ENCODE data around the gene BCL2L13. TPM values are rescaled to one million over a fixed set of nuclear protein-coding genes. Genes with fewer than 3 reads are reported as not detected.
A peak's percentile ranks its signal among the peaks of the same experiment; 100 is the strongest.

The BCL2L13 gene
- total RNA-seq, 1 donor from 2014 or later: 42.6 TPM

- H3K4me3 Mint-ChIP-seq (ENCODE audit: unreplicated experiment): no peak overlapping the region
- no peaks in the 10 kb centered on the region for H3K36me3 Mint-ChIP-seq (ENCODE audit: unreplicated experiment)
- no peaks in the 10 kb centered on the region for H3K9me3 Mint-ChIP-seq (ENCODE audit: unreplicated experiment)
Measured at GRCh38 chr22:17703811-17704210, 65.3 kb downstream of the BCL2L13 start.

DNA sequence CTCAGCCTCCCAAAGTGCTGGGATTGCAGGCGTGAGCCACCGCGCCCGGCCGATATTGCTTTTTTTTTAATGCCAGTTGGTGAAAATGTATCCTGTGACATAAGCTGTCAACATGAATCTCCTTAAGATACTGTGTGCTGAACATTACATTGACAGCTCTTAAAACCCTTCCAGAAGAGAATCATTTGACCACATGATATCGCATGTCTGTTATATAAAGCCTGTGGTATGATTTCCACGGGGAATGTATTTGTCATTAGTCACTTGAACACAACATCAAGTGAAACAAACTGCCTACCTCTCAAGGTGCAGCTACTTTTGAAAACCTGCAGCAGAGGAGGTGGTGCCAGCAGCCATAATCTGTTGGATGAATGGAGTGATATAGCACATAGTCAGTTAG is 67.0 kb downstream of the BCL2L13 start:
- TF ChIP-seq, protein P1, sequence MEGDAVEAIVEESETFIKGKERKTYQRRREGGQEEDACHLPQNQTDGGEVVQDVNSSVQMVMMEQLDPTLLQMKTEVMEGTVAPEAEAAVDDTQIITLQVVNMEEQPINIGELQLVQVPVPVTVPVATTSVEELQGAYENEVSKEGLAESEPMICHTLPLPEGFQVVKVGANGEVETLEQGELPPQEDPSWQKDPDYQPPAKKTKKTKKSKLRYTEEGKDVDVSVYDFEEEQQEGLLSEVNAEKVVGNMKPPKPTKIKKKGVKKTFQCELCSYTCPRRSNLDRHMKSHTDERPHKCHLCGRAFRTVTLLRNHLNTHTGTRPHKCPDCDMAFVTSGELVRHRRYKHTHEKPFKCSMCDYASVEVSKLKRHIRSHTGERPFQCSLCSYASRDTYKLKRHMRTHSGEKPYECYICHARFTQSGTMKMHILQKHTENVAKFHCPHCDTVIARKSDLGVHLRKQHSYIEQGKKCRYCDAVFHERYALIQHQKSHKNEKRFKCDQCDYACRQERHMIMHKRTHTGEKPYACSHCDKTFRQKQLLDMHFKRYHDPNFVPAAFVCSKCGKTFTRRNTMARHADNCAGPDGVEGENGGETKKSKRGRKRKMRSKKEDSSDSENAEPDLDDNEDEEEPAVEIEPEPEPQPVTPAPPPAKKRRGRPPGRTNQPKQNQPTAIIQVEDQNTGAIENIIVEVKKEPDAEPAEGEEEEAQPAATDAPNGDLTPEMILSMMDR (IDR thresholded peaks at IDR 0.05; ENCODE audit: partially characterized antibody, unreplicated experiment): no peak
- H3K27me3 Mint-ChIP-seq (ENCODE audit: unreplicated experiment): no peaks in the 10 kb centered on the region
- no peak for DNase-seq
- H3K4me1 Mint-ChIP-seq (ENCODE audit: low read depth, unreplicated experiment): peaks cover 5% of the 10 kb centered on the region
- no peaks in the 10 kb centered on the region for H3K36me3 Mint-ChIP-seq (ENCODE audit: unreplicated experiment)
- H3K27ac Mint-ChIP-seq (ENCODE audit: unreplicated experiment): no peak overlapping the region
- no peaks in the 10 kb centered on the region for H3K9me3 Mint-ChIP-seq (ENCODE audit: unreplicated experiment)
- H3K4me3 Mint-ChIP-seq (ENCODE audit: unreplicated experiment): no peak overlapping the region

More at GRCh38 chr22:17703811-17704210, 65.3 kb downstream of the BCL2L13 start:
- no peak overlapping the region for H3K27ac Mint-ChIP-seq (ENCODE audit: unreplicated experiment)
- H3K27me3 Mint-ChIP-seq (ENCODE audit: unreplicated experiment): no peaks in the 10 kb centered on the region
- DNase-seq: no peak
- TF ChIP-seq, protein P1 (IDR thresholded peaks at IDR 0.05; ENCODE audit: partially characterized antibody, unreplicated experiment): no peak
- H3K4me1 Mint-ChIP-seq (ENCODE audit: low read depth, unreplicated experiment): peaks cover 5% of the 10 kb centered on the region

- DNase-seq: no peak
- no peaks in the 10 kb centered on the region for H3K36me3 Mint-ChIP-seq (ENCODE audit: unreplicated experiment)
- peaks cover 5% of the 10 kb centered on the region for H3K4me1 Mint-ChIP-seq (ENCODE audit: low read depth, unreplicated experiment)
- no peaks in the 10 kb centered on the region for H3K9me3 Mint-ChIP-seq (ENCODE audit: unreplicated experiment)
- H3K4me3 Mint-ChIP-seq (ENCODE audit: unreplicated experiment): no peak overlapping the region
- H3K27me3 Mint-ChIP-seq (ENCODE audit: unreplicated experiment): no peaks in the 10 kb centered on the region
- TF ChIP-seq, protein P1 (IDR thresholded peaks at IDR 0.05; ENCODE audit: partially characterized antibody, unreplicated experiment): no peak
- H3K27ac Mint-ChIP-seq (ENCODE audit: unreplicated experiment): peak overlapping the region; percentile 12
Measured at GRCh38 chr22:17705951-17706900, 67.7 kb downstream of the BCL2L13 start.

DNA sequence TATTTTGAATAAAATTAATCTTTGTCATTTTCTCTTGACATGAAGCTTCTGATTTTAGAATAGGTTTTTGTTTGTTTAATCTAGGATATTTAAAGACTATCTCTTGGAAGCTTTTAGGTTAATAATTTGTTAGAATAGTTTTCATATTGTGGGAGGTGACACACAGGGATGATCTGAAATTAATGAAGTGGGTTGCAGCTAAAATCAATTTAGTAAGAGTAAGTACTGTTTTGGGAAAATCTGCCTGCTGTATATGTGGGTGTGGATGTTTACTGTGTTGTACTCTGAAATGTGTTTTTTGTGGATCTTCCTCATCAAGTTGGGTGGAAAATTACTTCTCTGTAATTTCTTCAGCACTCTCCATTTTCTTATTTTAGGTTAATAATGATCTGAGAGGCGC is 68.4 kb downstream of the BCL2L13 start:
- Mint-ChIP-seq H3K27ac (ENCODE audit: unreplicated experiment) (no peak overlapping the region), H3K36me3 (ENCODE audit: unreplicated experiment) (no peaks in the 10 kb centered on the region), H3K4me3 (ENCODE audit: unreplicated experiment) (no peak overlapping the region), H3K4me1 (ENCODE audit: low read depth, unreplicated experiment) (peaks cover 5% of the 10 kb centered on the region), H3K27me3 (ENCODE audit: unreplicated experiment) (no peaks in the 10 kb centered on the region), H3K9me3 (ENCODE audit: unreplicated experiment) (no peaks in the 10 kb centered on the region)
- TF ChIP-seq, protein P1 (IDR thresholded peaks at IDR 0.05; ENCODE audit: partially characterized antibody, unreplicated experiment): no peak
- no peak for DNase-seq

GRCh38 chr22:17707526-17707925 is 69.0 kb downstream of the BCL2L13 start:
- Mint-ChIP-seq H3K9me3 (ENCODE audit: unreplicated experiment) (no peaks in the 10 kb centered on the region), H3K4me3 (ENCODE audit: unreplicated experiment) (no peak overlapping the region), H3K27ac (ENCODE audit: unreplicated experiment) (no peak overlapping the region), H3K4me1 (ENCODE audit: low read depth, unreplicated experiment) (peaks cover 5% of the 10 kb centered on the region), H3K36me3 (ENCODE audit: unreplicated experiment) (no peaks in the 10 kb centered on the region), H3K27me3 (ENCODE audit: unreplicated experiment) (no peaks in the 10 kb centered on the region)
- TF ChIP-seq, protein P1 (IDR thresholded peaks at IDR 0.05; ENCODE audit: partially characterized antibody, unreplicated experiment): no peak
- no peak for DNase-seq
